Left renal cortex interstitium (tissue), 4 donors: ENCODE data around the gene PARL. TPM values are rescaled to one million over a fixed set of nuclear protein-coding genes. Genes with fewer than 3 reads are reported as not detected.
A peak's percentile ranks its signal among the peaks of the same experiment; 100 is the strongest.
"Not testable (repeated sequence)": the region's sequence is repeated elsewhere in the genome, so short reads cannot be mapped to it uniquely, and the experiment has no call there.

ENCODE experiments used
- DNase-seq, 4 donors: peaks; one replicate each; pipeline ENCODE4 v3.0.0-alpha.2; 2013; ENCODE audit warnings: low read depth in 4 of 4, low spot score in 2 of 4, missing footprints in 1 of 4
- polyA plus RNA-seq, 4 donors: library from polyadenylated mRNA; unstranded; fragments of 120-200 nt; gene quantifications; one replicate each; pipeline ENCODE4 v1.2.1, GENCODE V29; 2013; ENCODE audit not compliant: insufficient read length in 4 of 4

PARL gene
- polyA plus RNA-seq, 4 donors: 47.7 to 59.3 (median 56.8) TPM

- no peak for DNase-seq
These were observed 21.7 kb upstream of the PARL start for GRCh38 chr3:183906234-183906921.

GRCh38 chr3:183904833-183905780 lies 20.4 kb upstream of the PARL start:
- no peak for DNase-seq

GRCh38 chr3:183898028-183898431 lies 13.3 kb upstream of the PARL start:
- no peak for DNase-seq

GRCh38 chr3:183897606-183898005 lies 12.9 kb upstream of the PARL start:
- no peak for DNase-seq

GRCh38 chr3:183896610-183897009 lies 11.9 kb upstream of the PARL start:
- no peak for DNase-seq

GRCh38 chr3:183896184-183896583 lies 11.5 kb upstream of the PARL start:
- DNase-seq: no peak

- DNase-seq: no peak
These were observed 11.1 kb upstream of the PARL start for GRCh38 chr3:183895774-183896173.

- peak in 2 of 4 donors; percentile 15 to 29 for DNase-seq
These were observed 10.6 kb upstream of the PARL start for GRCh38 chr3:183895296-183895695.

- DNase-seq: no peak
These were observed 8.0 kb upstream of the PARL start for GRCh38 chr3:183892610-183893214.

- DNase-seq: no peak
These were observed 1.1 kb upstream of the PARL start for GRCh38 chr3:183885766-183886165.

- no peak for DNase-seq
These were observed 618 bp downstream of the PARL start for GRCh38 chr3:183884097-183884426.

GRCh38 chr3:183883291-183884096 lies 1.2 kb downstream of the PARL start:
- no peak for DNase-seq

- DNase-seq: no peak
These were observed 4.6 kb downstream of the PARL start for GRCh38 chr3:183880121-183880520.

GRCh38 chr3:183879243-183879642 lies 5.4 kb downstream of the PARL start:
- no peak for DNase-seq

GRCh38 chr3:183878071-183878470 lies 6.6 kb downstream of the PARL start:
- no peak for DNase-seq

GRCh38 chr3:183877227-183877626 lies 7.5 kb downstream of the PARL start:
- DNase-seq: not testable (repeated sequence)

- DNase-seq: no peak
These were observed 9.3 kb downstream of the PARL start for GRCh38 chr3:183875411-183875810.

GRCh38 chr3:183873914-183874313 lies 10.8 kb downstream of the PARL start:
- no peak for DNase-seq

- no peak for DNase-seq
These were observed 13.1 kb downstream of the PARL start for GRCh38 chr3:183871541-183871940.

GRCh38 chr3:183870563-183870962 lies 14.1 kb downstream of the PARL start:
- no peak for DNase-seq

- no peak for DNase-seq
These were observed 15.9 kb downstream of the PARL start for GRCh38 chr3:183868796-183869195.
